Measurements from ENCODE around the gene RPL10. TPM values are rescaled to one million over a fixed set of nuclear protein-coding genes. Genes with fewer than 3 reads are reported as not detected.
A peak's percentile ranks its signal among the peaks of the same experiment; 100 is the strongest.

The RPL10 gene
- polyA plus RNA-seq, 1 donor from 2014 or later, result 5,716 TPM

- Mint-ChIP-seq H3K4me3 (peak overlapping the region; percentile 84 to 92 (median 88)), H3K4me1 (peaks cover 8 to 12% (median 9%) of the 10 kb centered on the region in 3 donors), H3K27me3 (no peaks in the 10 kb centered on the region), H3K36me3 (peaks cover 2% of the 10 kb centered on the region), H3K27ac (peak overlapping the region; percentile 46 to 93 (median 83)), H3K9me3 (no peaks in the 10 kb centered on the region)
Measured at GRCh38 chrX:154411981-154412340, 13.8 kb downstream of the RPL10 start.

- Mint-ChIP-seq H3K4me3 (peak overlapping the region; percentile 84 to 92 (median 88)), H3K27ac (peak overlapping the region; percentile 5 to 93 (median 83)), H3K9me3 (no peaks in the 10 kb centered on the region), H3K27me3 (no peaks in the 10 kb centered on the region), H3K4me1 (peaks cover 8 to 12% (median 9%) of the 10 kb centered on the region in 3 donors), H3K36me3 (peaks cover 2% of the 10 kb centered on the region)
Measured at GRCh38 chrX:154412468-154412867, 14.3 kb downstream of the RPL10 start.

GRCh38 chrX:154413142-154413541 is 15.0 kb downstream of the RPL10 start:
- Mint-ChIP-seq H3K9me3 (no peaks in the 10 kb centered on the region), H3K27me3 (no peaks in the 10 kb centered on the region), H3K27ac (peak overlapping the region in 1 of 3 donors; percentile 93), H3K4me1 (peaks cover 8 to 12% (median 9%) of the 10 kb centered on the region in 3 donors), H3K36me3 (peaks cover 2% of the 10 kb centered on the region), H3K4me3 (peak overlapping the region in 1 of 4 donors; percentile 84)

- Mint-ChIP-seq H3K27me3 (no peaks in the 10 kb centered on the region), H3K4me1 (peaks cover 4 to 6% (median 6%) of the 10 kb centered on the region in 3 donors), H3K27ac (no peak overlapping the region), H3K9me3 (no peaks in the 10 kb centered on the region), H3K36me3 (peaks cover 2% of the 10 kb centered on the region), H3K4me3 (no peak overlapping the region)
Measured at GRCh38 chrX:154417157-154417556, 19.0 kb downstream of the RPL10 start.

GRCh38 chrX:154419189-154419588 is 21.0 kb downstream of the RPL10 start:
- H3K27ac Mint-ChIP-seq, result peak overlapping the region in 2 of 3 donors; percentile 63 to 80

GRCh38 chrX:154419688-154420401 is 21.7 kb downstream of the RPL10 start:
- Mint-ChIP-seq H3K4me1 (peaks cover 0 to 3% (median 2%) of the 10 kb centered on the region in 3 donors), H3K4me3 (no peak overlapping the region), H3K27me3 (no peaks in the 10 kb centered on the region), H3K9me3 (no peaks in the 10 kb centered on the region), H3K36me3 (no peaks in the 10 kb centered on the region), H3K27ac (no peak overlapping the region)

More at GRCh38 chrX:154419189-154419588, 21.0 kb downstream of the RPL10 start:
- Mint-ChIP-seq H3K9me3 (no peaks in the 10 kb centered on the region), H3K4me3 (no peak overlapping the region), H3K27me3 (no peaks in the 10 kb centered on the region), H3K4me1 (peaks cover 0 to 3% (median 2%) of the 10 kb centered on the region in 3 donors), H3K36me3 (no peaks in the 10 kb centered on the region)

- H3K27ac Mint-ChIP-seq, result no peak overlapping the region
- H3K36me3 Mint-ChIP-seq, result no peaks in the 10 kb centered on the region
- H3K4me1 Mint-ChIP-seq, result peaks cover 0 to 3% (median 2%) of the 10 kb centered on the region in 3 donors
- H3K27me3 Mint-ChIP-seq, result no peaks in the 10 kb centered on the region
- no peaks in the 10 kb centered on the region for H3K9me3 Mint-ChIP-seq
- no peak overlapping the region for H3K4me3 Mint-ChIP-seq
Measured at GRCh38 chrX:154420402-154420756, 22.2 kb downstream of the RPL10 start.

GRCh38 chrX:154426916-154427770 is 29.0 kb downstream of the RPL10 start:
- Mint-ChIP-seq H3K4me3 (peak overlapping the region in 3 of 4 donors; percentile 21 to 33 (median 23)), H3K27me3 (no peaks in the 10 kb centered on the region), H3K9me3 (peaks cover 0 to 2% (median 0%) of the 10 kb centered on the region in 3 donors), H3K4me1 (peaks cover 7 to 16% (median 14%) of the 10 kb centered on the region in 3 donors), H3K36me3 (no peaks in the 10 kb centered on the region), H3K27ac (no peak overlapping the region)

GRCh38 chrX:154428176-154429171 is 30.3 kb downstream of the RPL10 start, which contains the start of gene ATP6AP1:
Gene ATP6AP1 (plus strand): TSS chrX:154428677. CDS start chrX:154428693, 16 bp downstream.
- Mint-ChIP-seq H3K27me3 (no peaks in the 10 kb centered on the region), H3K36me3 (peaks cover 2% of the 10 kb centered on the region), H3K4me1 (peaks cover 7 to 16% (median 14%) of the 10 kb centered on the region in 3 donors), H3K27ac (peak within 1 kb of the TSS; percentile 50 to 93 (median 91)), H3K4me3 (peak within 1 kb of the TSS; percentile 84 to 94 (median 90)), H3K9me3 (peaks cover 0 to 2% (median 0%) of the 10 kb centered on the region in 3 donors)

GRCh38 chrX:154429711-154430110 is 31.5 kb downstream of the RPL10 start:
- Mint-ChIP-seq H3K9me3 (peaks cover 0 to 2% (median 0%) of the 10 kb centered on the region in 3 donors), H3K27me3 (no peaks in the 10 kb centered on the region), H3K36me3 (peaks cover 3% of the 10 kb centered on the region), H3K4me1 (peaks cover 7 to 16% (median 14%) of the 10 kb centered on the region in 3 donors), H3K27ac (peak overlapping the region in 1 of 3 donors; percentile 90), H3K4me3 (peak overlapping the region; percentile 84 to 94 (median 90))

GRCh38 chrX:154430479-154430878 is 32.3 kb downstream of the RPL10 start:
- H3K4me3 Mint-ChIP-seq, result peak overlapping the region in 1 of 4 donors; percentile 48
- H3K36me3 Mint-ChIP-seq, result peaks cover 3% of the 10 kb centered on the region
- peak overlapping the region in 2 of 3 donors; percentile 71 to 73 for H3K27ac Mint-ChIP-seq
- peaks cover 7 to 16% (median 14%) of the 10 kb centered on the region in 3 donors for H3K4me1 Mint-ChIP-seq
- H3K9me3 Mint-ChIP-seq, result peaks cover 0 to 2% (median 0%) of the 10 kb centered on the region in 3 donors
- no peaks in the 10 kb centered on the region for H3K27me3 Mint-ChIP-seq

GRCh38 chrX:154430916-154431315 is 32.7 kb downstream of the RPL10 start:
- H3K27me3 Mint-ChIP-seq, result no peaks in the 10 kb centered on the region

GRCh38 chrX:154431341-154431740 is 33.2 kb downstream of the RPL10 start:
- Mint-ChIP-seq H3K4me1 (peaks cover 7 to 17% (median 16%) of the 10 kb centered on the region in 3 donors), H3K27me3 (no peaks in the 10 kb centered on the region), H3K9me3 (peaks cover 0 to 2% (median 0%) of the 10 kb centered on the region in 3 donors), H3K36me3 (peaks cover 3% of the 10 kb centered on the region), H3K4me3 (no peak overlapping the region), H3K27ac (no peak overlapping the region)

More at GRCh38 chrX:154430916-154431315, 32.7 kb downstream of the RPL10 start:
- peaks cover 3% of the 10 kb centered on the region for H3K36me3 Mint-ChIP-seq
- peak overlapping the region in 2 of 4 donors; percentile 2 to 48 for H3K4me3 Mint-ChIP-seq
- H3K4me1 Mint-ChIP-seq, result peaks cover 7 to 16% (median 14%) of the 10 kb centered on the region in 3 donors
- peaks cover 0 to 2% (median 0%) of the 10 kb centered on the region in 3 donors for H3K9me3 Mint-ChIP-seq
- peak overlapping the region in 2 of 3 donors; percentile 71 to 73 for H3K27ac Mint-ChIP-seq

- Mint-ChIP-seq H3K27me3 (no peaks in the 10 kb centered on the region), H3K4me1 (peaks cover 7 to 17% (median 16%) of the 10 kb centered on the region in 3 donors), H3K9me3 (peaks cover 0 to 2% (median 0%) of the 10 kb centered on the region in 3 donors), H3K27ac (no peak overlapping the region), H3K36me3 (peaks cover 3% of the 10 kb centered on the region), H3K4me3 (peak overlapping the region in 1 of 4 donors; percentile 50)
Measured at GRCh38 chrX:154432210-154432609, 34.0 kb downstream of the RPL10 start.
